ENCODE data around the gene BID.

DNA sequence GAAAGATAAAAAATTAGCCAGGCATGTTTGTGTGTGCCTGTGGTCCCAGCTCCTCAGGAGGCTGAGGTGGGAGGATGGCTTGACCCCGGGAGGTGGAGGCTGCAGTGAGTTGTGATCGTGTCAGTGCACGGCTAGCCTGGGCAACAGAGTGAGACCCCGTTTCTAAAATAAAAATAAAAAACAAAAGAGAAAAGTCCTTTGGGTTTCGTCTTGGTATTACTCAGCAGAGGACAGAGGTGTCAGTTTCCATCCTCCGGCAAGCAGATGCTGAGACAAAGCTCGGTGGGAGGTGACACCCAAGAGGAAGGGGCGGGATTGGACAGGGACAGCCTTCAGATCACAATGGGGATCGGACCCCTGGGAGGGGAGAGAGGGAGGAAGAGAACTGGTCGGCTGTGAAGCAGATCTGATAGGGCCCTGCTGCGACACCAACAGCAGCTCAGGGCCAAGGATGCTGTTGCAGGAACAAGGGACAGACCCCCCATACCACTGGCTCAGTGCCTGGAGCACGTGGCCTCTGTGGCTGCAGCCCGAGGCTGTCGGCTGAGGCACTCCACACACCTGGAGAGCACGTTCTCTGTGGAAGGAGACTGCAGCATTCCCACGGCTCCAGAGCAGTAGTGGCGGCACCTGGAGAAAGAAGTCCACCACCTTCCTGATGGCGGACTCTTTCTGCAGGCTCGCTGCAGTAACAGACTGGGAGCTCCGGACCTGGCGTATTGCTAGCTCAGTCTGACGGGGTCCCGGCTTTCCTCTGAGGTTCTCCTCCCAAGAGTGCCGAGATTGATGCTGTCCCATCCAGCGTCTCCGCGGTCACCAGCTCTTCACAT is 5.2 kb upstream of the BID start:
- no peak for TF ChIP-seq CTCF (IDR thresholded peaks at IDR 0.05)
- TF ChIP-seq POLR2A (IDR thresholded peaks at IDR 0.05): no peak
- no peak for TF ChIP-seq EP300 (IDR thresholded peaks at IDR 0.05)
- no peak for TF ChIP-seq POLR2AphosphoS5 (IDR thresholded peaks at IDR 0.05)

Measured in suprapubic skin (tissue), 4 donors.